ENCODE measurements around the gene YIF1B. TPM values are rescaled to one million over a fixed set of nuclear protein-coding genes. Genes with fewer than 3 reads are reported as not detected.

Gene YIF1B
- total and polyA plus RNA-seq, 4 donors, result 22.0 to 107 (median 53.7) TPM

GRCh38 chr19:38308926-38309614, 6.7 kb downstream of the YIF1B start:
- Histone ChIP-seq H3K9me3 (ENCODE audit: control insufficient read depth in 4 of 4, insufficient read depth in 3 of 4, low read length in 3 of 4) (no peaks in the 10 kb centered on the region), H3K4me3 (no peak overlapping the region), H3K36me3 (ENCODE audit: control insufficient read depth in 4 of 4, insufficient read depth in 4 of 4, low read length in 4 of 4) (peaks cover 0 to 36% (median 10%) of the 10 kb centered on the region in 4 donors), H3K9ac (ENCODE audit: insufficient read depth in 1 of 2, low read length in 2 of 2) (no peak overlapping the region), H3K4me1 (ENCODE audit: control insufficient read depth in 5 of 5, insufficient read depth in 5 of 5, low read length in 5 of 5) (peaks cover 0 to 13% (median 0%) of the 10 kb centered on the region in 5 donors), H3K27me3 (ENCODE audit: control insufficient read depth in 3 of 3, insufficient read depth in 3 of 3, low read length in 2 of 3) (no peaks in the 10 kb centered on the region), H3K27ac (ENCODE audit: low read depth in 1 of 2, low read length in 1 of 2) (no peak overlapping the region)
- DNase-seq (no peak), ATAC-seq (ENCODE audit: insufficient read depth, low FRiP score) (no peak)
- no peak for TF ChIP-seq CTCF (IDR thresholded peaks at IDR 0.05; ENCODE audit: control extremely low read depth, extremely low read depth)
- 90 to 94% methylated on average over 24 of the region's 24 CpGs for WGBS, 2 donors

- Histone ChIP-seq H3K4me1 (ENCODE audit: control insufficient read depth in 5 of 5, insufficient read depth in 5 of 5, low read length in 5 of 5) (peaks cover 0 to 13% (median 0%) of the 10 kb centered on the region in 5 donors), H3K4me3 (no peak overlapping the region), H3K9me3 (ENCODE audit: control insufficient read depth in 4 of 4, insufficient read depth in 3 of 4, low read length in 3 of 4) (no peaks in the 10 kb centered on the region), H3K9ac (ENCODE audit: insufficient read depth in 1 of 2, low read length in 2 of 2) (no peak overlapping the region), H3K36me3 (ENCODE audit: control insufficient read depth in 4 of 4, insufficient read depth in 4 of 4, low read length in 4 of 4) (peaks cover 0 to 36% (median 10%) of the 10 kb centered on the region in 4 donors), H3K27ac (ENCODE audit: low read depth in 1 of 2, low read length in 1 of 2) (no peak overlapping the region), H3K27me3 (ENCODE audit: control insufficient read depth in 3 of 3, insufficient read depth in 3 of 3, low read length in 2 of 3) (no peaks in the 10 kb centered on the region)
- TF ChIP-seq CTCF (IDR thresholded peaks at IDR 0.05; ENCODE audit: control extremely low read depth, extremely low read depth), result no peak
- WGBS, 2 donors, result 91% methylated on average over 12 of the region's 12 CpGs
- DNase-seq, result no peak
- ATAC-seq (ENCODE audit: insufficient read depth, low FRiP score), result no peak
Measured at GRCh38 chr19:38308006-38308766, 7.6 kb downstream of the YIF1B start.

- H3K4me3 ChIP-seq, result no peak overlapping the region
- ATAC-seq (ENCODE audit: insufficient read depth, low FRiP score) (no peak), DNase-seq (no peak)
- H3K4me1 ChIP-seq (ENCODE audit: control insufficient read depth in 5 of 5, insufficient read depth in 5 of 5, low read length in 5 of 5), result peaks cover 0 to 13% (median 0%) of the 10 kb centered on the region in 5 donors
- peaks cover 0 to 36% (median 10%) of the 10 kb centered on the region in 4 donors for H3K36me3 ChIP-seq (ENCODE audit: control insufficient read depth in 4 of 4, insufficient read depth in 4 of 4, low read length in 4 of 4)
- H3K27me3 ChIP-seq (ENCODE audit: control insufficient read depth in 3 of 3, insufficient read depth in 3 of 3, low read length in 2 of 3), result no peaks in the 10 kb centered on the region
- 93 to 97% methylated on average over 8 of the region's 8 CpGs for WGBS, 2 donors
- no peak overlapping the region for H3K9ac ChIP-seq (ENCODE audit: insufficient read depth in 1 of 2, low read length in 2 of 2)
- H3K27ac ChIP-seq (ENCODE audit: low read depth in 1 of 2, low read length in 1 of 2), result no peak overlapping the region
- no peak for TF ChIP-seq CTCF (IDR thresholded peaks at IDR 0.05; ENCODE audit: control extremely low read depth, extremely low read depth)
- no peaks in the 10 kb centered on the region for H3K9me3 ChIP-seq (ENCODE audit: control insufficient read depth in 4 of 4, insufficient read depth in 3 of 4, low read length in 3 of 4)
Measured at GRCh38 chr19:38307597-38307996, 8.2 kb downstream of the YIF1B start.

Measured in lung (tissue), 12 donors.